Naive thymus-derived CD4-positive, alpha-beta T cell (primary cell): Measurements from ENCODE around the gene EMILIN1. TPM values are rescaled to one million over a fixed set of nuclear protein-coding genes. Genes with fewer than 3 reads are reported as not detected.
A peak's percentile ranks its signal among the peaks of the same experiment; 100 is the strongest.
"Not testable (repeated sequence)": the region's sequence is repeated elsewhere in the genome, so short reads cannot be mapped to it uniquely, and the experiment has no call there.

Experiments used
- ATAC-seq: fragments of 150-1000 bp; cut with Tn5 transposase; 2 replicates; pipeline ENCODE4 v1.10.0; 2021; ENCODE audit warnings: mild to moderate bottlenecking, moderate library complexity
- CTCF ChIA-PET: fragments of 350-600 bp; sonication (Branson Sonifier 250); formaldehyde crosslinking; loops from one replicate; lab custom pipeline; 2021; ENCODE audit warnings: antibody characterized with exemption; lab: Charles Lee
- POLR2A ChIA-PET: fragments of 350-600 bp; sonication (Branson Sonifier 250); formaldehyde crosslinking; loops from one replicate; lab custom pipeline; 2021; ENCODE audit warnings: antibody characterized with exemption, inconsistent platforms; lab: Charles Lee
- DNase-seq, 9 donors: peaks; one replicate each; pipeline versions ENCODE4 v3.0.0 to v3.0.0-alpha.2; 2020 to 2022; ENCODE audit warnings: mixed read lengths in 1 of 9
- H3K27ac ChIP-seq: one replicate; pipeline ENCODE4 v1.7.0; 2013; ENCODE audit warnings: mild to moderate bottlenecking, low read depth, low read length, moderate library complexity
- H3K27me3 ChIP-seq, 2 donors: one replicate each; pipeline ENCODE4 v1.7.0; 2013; ENCODE audit warnings: low read length in 2 of 2, mild to moderate bottlenecking in 2 of 2, moderate library complexity in 2 of 2; ENCODE audit not compliant: control insufficient read depth in 2 of 2, insufficient read depth in 2 of 2
- H3K36me3 ChIP-seq, 3 experiments: 1 replicate in 2 of 3; 2 replicates in 1 of 3; pipeline ENCODE4 v1.7.0; 2013; ENCODE audit warnings: low read length in 3 of 3, mild to moderate bottlenecking in 3 of 3, moderate library complexity in 1 of 3; ENCODE audit not compliant: insufficient read depth in 3 of 3, control insufficient read depth in 2 of 3
- H3K4me1 ChIP-seq, 2 donors: one replicate each; pipeline ENCODE4 v1.7.0; 2013; ENCODE audit warnings: low read length in 2 of 2, mild to moderate bottlenecking in 2 of 2, moderate library complexity in 1 of 2; ENCODE audit not compliant: control insufficient read depth in 2 of 2, insufficient read depth in 2 of 2
- H3K4me3 ChIP-seq: 2 replicates; pipeline ENCODE4 v1.7.0; 2013; ENCODE audit warnings: mild to moderate bottlenecking, low read length
- H3K9me3 ChIP-seq, 3 experiments: 1 replicate in 2 of 3; 2 replicates in 1 of 3; pipeline ENCODE4 v1.7.0; 2013; ENCODE audit warnings: low read length in 3 of 3; ENCODE audit not compliant: control insufficient read depth in 2 of 3
- H3K27ac Mint-ChIP-seq, 9 donors: one replicate each; pipeline ENCODE4 v1.8.0; 2020 to 2022; ENCODE audit warnings: mixed read lengths in 9 of 9, mild to moderate bottlenecking in 8 of 9, moderate library complexity in 5 of 9, inconsistent platforms in 2 of 9
- H3K27me3 Mint-ChIP-seq, 5 donors: one replicate each; pipeline ENCODE4 v1.8.0; 2021 to 2022; ENCODE audit warnings: mixed read lengths in 5 of 5, mild to moderate bottlenecking in 1 of 5
- H3K36me3 Mint-ChIP-seq, 5 donors: one replicate each; pipeline ENCODE4 v1.8.0; 2020 to 2022; ENCODE audit warnings: mixed read lengths in 5 of 5, mild to moderate bottlenecking in 3 of 5, inconsistent platforms in 1 of 5
- H3K4me1 Mint-ChIP-seq, 7 donors: one replicate each; pipeline ENCODE4 v1.8.0; 2020 to 2022; ENCODE audit warnings: mixed read lengths in 7 of 7, mild to moderate bottlenecking in 3 of 7, inconsistent platforms in 1 of 7
- H3K4me3 Mint-ChIP-seq, 10 donors: one replicate each; pipeline ENCODE4 v1.8.0; 2020 to 2022; ENCODE audit warnings: mild to moderate bottlenecking in 10 of 10, mixed read lengths in 10 of 10, moderate library complexity in 6 of 10, inconsistent platforms in 2 of 10
- H3K9me3 Mint-ChIP-seq, 11 donors: one replicate each; pipeline ENCODE4 v1.8.0; 2020 to 2022; ENCODE audit warnings: mixed read lengths in 11 of 11, mild to moderate bottlenecking in 4 of 11, inconsistent platforms in 1 of 11, moderate library complexity in 1 of 11
- intact Hi-C, 2 donors: fragments of 100-400 bp; cut with micrococcal nuclease; formaldehyde crosslinking; loops; one replicate each; pipeline ENCODE4 v1.15.1; 2023
- polyA plus RNA-seq, 2 donors: library from polyadenylated mRNA; unstranded; fragments of 300-500 nt; fragmentation: Illumina TruSeq; gene quantifications; one replicate each; pipeline ENCODE4 v1.2.3, GENCODE V29; 2021
- total RNA-seq, 6 experiments: library from RNA in 5 of 6; stranded (reverse) in 5 of 6; gene quantifications; 1 replicate in 5 of 6; 2 replicates in 1 of 6; pipeline ENCODE4 v1.2.3 and lab custom pipeline; 2021 to 2026

EMILIN1 gene
- total and polyA plus RNA-seq, 7 experiments from 2014 or later, result 0.35 to 1.4 (median 0.73) TPM

GRCh38 chr2:27073782-27074181, 4.6 kb upstream of the EMILIN1 start:
- DNase-seq (no peak), ATAC-seq (no peak)
- Mint-ChIP-seq H3K27ac (peak overlapping the region; percentile 31 to 90 (median 62)), H3K4me3 (peak overlapping the region in 6 of 10 donors; percentile 5 to 56 (median 30)), H3K4me1 (peaks cover 50 to 77% (median 73%) of the 10 kb centered on the region in 7 donors), H3K9me3 (no peaks in the 10 kb centered on the region), H3K36me3 (peaks cover 0 to 13% (median 6%) of the 10 kb centered on the region in 5 donors), H3K27me3 (no peaks in the 10 kb centered on the region)
- no peaks in the 10 kb centered on the region for H3K9me3 ChIP-seq
- no peak overlapping the region for H3K4me3 ChIP-seq
- POLR2A ChIA-PET, result interaction anchor here (0.7 to 11.3 kb wide), 3 partner anchors 11 to 36 kb away, joined by 4 to 216 read pairs (median 134); partner anchors contain the start of genes AGBL5 and KHK
- peaks cover 0 to 22% (median 0%) of the 10 kb centered on the region in 3 experiments for H3K36me3 ChIP-seq
- H3K27ac ChIP-seq, result peak overlapping the region; percentile 11
- no peaks in the 10 kb centered on the region for H3K27me3 ChIP-seq
- peaks cover 29 to 40% of the 10 kb centered on the region in 2 donors for H3K4me1 ChIP-seq
- intact Hi-C loops, result loop anchor here (5.0 to 10.0 kb wide), 5 partner anchors 284 to 1681 kb away; partner anchors contain the start of genes PPP1CB (in 2 of the 2), ASXL2 (in 1 of the 2), CCDC121 (in 1 of the 2) and GPN1 (in 1 of the 2)
- CTCF ChIA-PET, result interaction anchor here (1.1 to 2.3 kb wide), 2 partner anchors 14 to 23 kb away, joined by 4 to 6 read pairs; partner anchors contain the start of genes AGBL5 and KHK

GRCh38 chr2:27074738-27075565, 3.5 kb upstream of the EMILIN1 start:
- Mint-ChIP-seq H3K4me1 (peaks cover 39 to 66% (median 62%) of the 10 kb centered on the region in 7 donors), H3K9me3 (no peaks in the 10 kb centered on the region), H3K27me3 (no peaks in the 10 kb centered on the region), H3K27ac (peak overlapping the region; percentile 63 to 95 (median 82)), H3K36me3 (peaks cover 0 to 11% (median 1%) of the 10 kb centered on the region in 5 donors), H3K4me3 (peak overlapping the region; percentile 48 to 84 (median 62))
- intact Hi-C loops, result loop anchor here (1.0 to 10.0 kb wide), 6 partner anchors 24 to 1680 kb away; partner anchors contain the start of genes PPP1CB (in 2 of the 2), AGBL5 (in 1 of the 2), ASXL2 (in 1 of the 2) and CCDC121 (in 1 of the 2)
- Histone ChIP-seq H3K36me3 (peaks cover 0 to 11% (median 0%) of the 10 kb centered on the region in 3 experiments), H3K27ac (peak overlapping the region; percentile 44), H3K4me1 (peaks cover 25 to 30% of the 10 kb centered on the region in 2 donors), H3K9me3 (no peaks in the 10 kb centered on the region), H3K27me3 (no peaks in the 10 kb centered on the region), H3K4me3 (no peak overlapping the region)
- peak in 8 of 9 donors; percentile 47 to 69 (median 62) for DNase-seq
- ChIA-PET CTCF (interaction anchor here (0.8 to 2.3 kb wide), 3 partner anchors 12 to 27 kb away, joined by 3 to 6 read pairs (median 4); partner anchors contain the start of genes AGBL5 and KHK), POLR2A (interaction anchor here (6.1 to 11.3 kb wide), 2 partner anchors 10 to 22 kb away, joined by 134 to 216 read pairs; partner anchors contain the start of genes AGBL5 and KHK)
- no peak for ATAC-seq

GRCh38 chr2:27075566-27075871, 2.9 kb upstream of the EMILIN1 start:
- H3K4me3 Mint-ChIP-seq, result peak overlapping the region; percentile 48 to 84 (median 62)
- peaks cover 33 to 64% (median 60%) of the 10 kb centered on the region in 7 donors for H3K4me1 Mint-ChIP-seq
- peak overlapping the region; percentile 63 to 95 (median 82) for H3K27ac Mint-ChIP-seq
- H3K36me3 ChIP-seq, CTCF ChIA-PET, H3K9me3 ChIP-seq, H3K4me3 ChIP-seq, H3K36me3 Mint-ChIP-seq, H3K27me3 ChIP-seq, DNase-seq, H3K9me3 Mint-ChIP-seq, H3K27me3 Mint-ChIP-seq, ATAC-seq: not testable (repeated sequence)
- POLR2A ChIA-PET, result interaction anchor here (6.1 to 11.3 kb wide), 2 partner anchors 10 to 23 kb away, joined by 134 to 216 read pairs; partner anchors contain the start of genes AGBL5 and KHK
- Histone ChIP-seq H3K27ac (peak overlapping the region; percentile 44), H3K4me1 (peaks cover 19 to 24% of the 10 kb centered on the region in 2 donors)
- intact Hi-C loops, result loop anchor here (1.0 to 10.0 kb wide), 3 partner anchors 24 to 1679 kb away; partner anchors contain the start of genes AGBL5 (in 1 of the 2), CCDC121 (in 1 of the 2), GPN1 (in 1 of the 2) and PPP1CB (in 1 of the 2)

GRCh38 chr2:27076323-27076722, 2.1 kb upstream of the EMILIN1 start:
- ATAC-seq, result no peak
- Mint-ChIP-seq H3K27me3 (no peaks in the 10 kb centered on the region), H3K4me1 (peaks cover 33 to 65% (median 60%) of the 10 kb centered on the region in 7 donors), H3K36me3 (peaks cover 0 to 4% (median 0%) of the 10 kb centered on the region in 5 donors), H3K9me3 (no peaks in the 10 kb centered on the region), H3K27ac (peak overlapping the region in 7 of 9 donors; percentile 7 to 76 (median 60)), H3K4me3 (peak overlapping the region in 7 of 10 donors; percentile 33 to 66 (median 47))
- intact Hi-C loops, result loop anchor here (10.0 kb wide), 2 partner anchors 548 to 1678 kb away; partner anchors contain the start of genes CCDC121 (in 1 of the 2), GPN1 (in 1 of the 2) and PPP1CB (in 1 of the 2)
- no peak for DNase-seq
- CTCF ChIA-PET, result no interaction called here
- no peaks in the 10 kb centered on the region for H3K27me3 ChIP-seq
- peaks cover 0 to 2% (median 0%) of the 10 kb centered on the region in 3 experiments for H3K36me3 ChIP-seq
- POLR2A ChIA-PET, result interaction anchor here (0.6 kb wide), 1 partner anchor 32 kb away, joined by 3 read pairs; no protein-coding TSS in a partner anchor
- peaks cover 14 to 26% of the 10 kb centered on the region in 2 donors for H3K4me1 ChIP-seq
- H3K4me3 ChIP-seq, result no peak overlapping the region
- no peaks in the 10 kb centered on the region for H3K9me3 ChIP-seq
- no peak overlapping the region for H3K27ac ChIP-seq

- Mint-ChIP-seq H3K36me3 (peaks cover 0 to 4% (median 0%) of the 10 kb centered on the region in 5 donors), H3K9me3 (no peaks in the 10 kb centered on the region), H3K4me3 (no peak overlapping the region), H3K27me3 (no peaks in the 10 kb centered on the region), H3K27ac (peak overlapping the region in 4 of 9 donors; percentile 34 to 71 (median 36)), H3K4me1 (peaks cover 35 to 68% (median 61%) of the 10 kb centered on the region in 7 donors)
- peaks cover 20 to 36% of the 10 kb centered on the region in 2 donors for H3K4me1 ChIP-seq
- ChIA-PET CTCF (no interaction called here), POLR2A (interaction anchor here (0.6 to 1.0 kb wide), 2 partner anchors 31 to 106 kb away, joined by 3 read pairs; no protein-coding TSS in a partner anchor)
- no peaks in the 10 kb centered on the region for H3K27me3 ChIP-seq
- H3K36me3 ChIP-seq, result no peaks in the 10 kb centered on the region
- H3K9me3 ChIP-seq, result no peaks in the 10 kb centered on the region
- DNase-seq (no peak), ATAC-seq (no peak)
- no peak overlapping the region for H3K4me3 ChIP-seq
- intact Hi-C loops, result loop anchor here (10.0 kb wide), 2 partner anchors 548 to 1678 kb away; partner anchors contain the start of genes CCDC121 (in 1 of the 2), GPN1 (in 1 of the 2) and PPP1CB (in 1 of the 2)
- H3K27ac ChIP-seq, result no peak overlapping the region
Measured at GRCh38 chr2:27077231-27077630, 1.2 kb upstream of the EMILIN1 start.
